ENCODE results near the gene PRAC2.

Gene PRAC2

GRCh38 chr17:48693178-48693577 lies 29.8 kb upstream of the PRAC2 start:
- TF ChIP-seq CTCF (IDR thresholded peaks at IDR 0.05) = no peak

- TF ChIP-seq CTCF (IDR thresholded peaks at IDR 0.05) = no peak
These were observed 21.0 kb upstream of the PRAC2 start for GRCh38 chr17:48701864-48702532.

- no peak for TF ChIP-seq CTCF (IDR thresholded peaks at IDR 0.05)
These were observed 18.4 kb upstream of the PRAC2 start for GRCh38 chr17:48704361-48705248.

- TF ChIP-seq CTCF (IDR thresholded peaks at IDR 0.05) = no peak
These were observed 11.9 kb upstream of the PRAC2 start for GRCh38 chr17:48711128-48711527.

GRCh38 chr17:48715496-48716399 lies 7.2 kb upstream of the PRAC2 start:
- no peak for TF ChIP-seq CTCF (IDR thresholded peaks at IDR 0.05)

- no peak for TF ChIP-seq CTCF (IDR thresholded peaks at IDR 0.05)
These were observed 5.4 kb upstream of the PRAC2 start for GRCh38 chr17:48717367-48718226.

Measured in LNCAP (cell line).